Lung (tissue), 12 donors: ENCODE results near the gene B3GNT7. TPM values are rescaled to one million over a fixed set of nuclear protein-coding genes. Genes with fewer than 3 reads are reported as not detected.

Experiments used
- ATAC-seq: fragments of 200-7000 bp; cut with Tn5 transposase; one replicate; pipeline ENCODE4 v1.9.1; 2020; ENCODE audit warnings: moderate number of reproducible peaks; ENCODE audit not compliant: insufficient read depth, low FRiP score
- DNase-seq, 3 donors: peaks; one replicate each; pipeline ENCODE4 v3.0.0-alpha.2; 2013 to 2017
- H3K27ac ChIP-seq, 2 donors: one replicate each; pipeline ENCODE4 v1.5.1; 2013; ENCODE audit warnings: mild to moderate bottlenecking in 2 of 2, moderate library complexity in 2 of 2, control low read depth in 1 of 2, inconsistent platforms in 1 of 2, low read depth in 1 of 2, low read length in 1 of 2
- H3K27me3 ChIP-seq, 3 donors: one replicate each; pipeline ENCODE4 v1.5.1; 2013; ENCODE audit warnings: low read length in 2 of 3; ENCODE audit not compliant: control insufficient read depth in 3 of 3, insufficient read depth in 3 of 3
- H3K36me3 ChIP-seq, 4 donors: one replicate each; pipeline ENCODE4 v1.5.1; 2013; ENCODE audit warnings: low read length in 4 of 4, mild to moderate bottlenecking in 1 of 4, moderate library complexity in 1 of 4; ENCODE audit not compliant: control insufficient read depth in 4 of 4, insufficient read depth in 4 of 4
- H3K4me1 ChIP-seq, 5 donors: one replicate each; pipeline ENCODE4 v1.5.1; 2013; ENCODE audit warnings: low read length in 5 of 5, mild to moderate bottlenecking in 2 of 5, moderate library complexity in 1 of 5; ENCODE audit not compliant: control insufficient read depth in 5 of 5, insufficient read depth in 5 of 5
- H3K4me3 ChIP-seq: one replicate; pipeline ENCODE4 v1.5.1; 2013; ENCODE audit warnings: mild to moderate bottlenecking, control low read depth, moderate library complexity
- H3K9ac ChIP-seq, 2 donors: one replicate each; pipeline ENCODE4 v1.5.1; 2013; ENCODE audit warnings: low read length in 2 of 2, control low read depth in 1 of 2; ENCODE audit not compliant: insufficient read depth in 1 of 2
- H3K9me3 ChIP-seq, 4 donors: one replicate each; pipeline ENCODE4 v1.5.1; 2013; ENCODE audit warnings: low read length in 3 of 4, mild to moderate bottlenecking in 1 of 4, moderate library complexity in 1 of 4; ENCODE audit not compliant: control insufficient read depth in 4 of 4, insufficient read depth in 3 of 4
- WGBS, 2 donors: extraction: QIAGEN DNeasy Blood & Tissue Kit; methylation state at CpG; one replicate each; pipeline ENCODE4 v1.1.7; 2013; 5-methylcytosine and 5-hydroxymethylcytosine counted together
- polyA plus RNA-seq, 2 donors: library from polyadenylated mRNA; stranded (reverse); fragments of 200-250 nt; gene quantifications; one replicate each; pipeline ENCODE4 v1.2.1, GENCODE V29; 2013
- total RNA-seq, 2 donors: library from RNA; depleted of rRNA in 1 of 2; stranded (reverse); fragments of >200 nt in 1 of 2; gene quantifications; one replicate each; pipeline ENCODE4 v1.2.1, GENCODE V29; 2014 to 2021
- TF ChIP-seq, protein P1 (sequence below): IDR thresholded peaks from 2 replicates; pipeline ENCODE4 v1.5.1; 2012; ENCODE audit warnings: mild to moderate bottlenecking; ENCODE audit errors: control extremely low read depth, extremely low read depth
- donor health status: control.
- donor health status: control.
- donor health status: Bipolar disorder and iron deficiency.
- donor health status: healthy.
- donor health status: DM: yes; HTN: yes; CAD: no.

The B3GNT7 gene
- total and polyA plus RNA-seq, 4 donors, result 18.9 to 73.7 (median 27.5) TPM

GRCh38 chr2:231385429-231385828 lies 10.1 kb upstream of the B3GNT7 start:
- ATAC-seq (no peak), DNase-seq (no peak)
- H3K36me3 ChIP-seq, result no peaks in the 10 kb centered on the region
- TF ChIP-seq, protein P1, sequence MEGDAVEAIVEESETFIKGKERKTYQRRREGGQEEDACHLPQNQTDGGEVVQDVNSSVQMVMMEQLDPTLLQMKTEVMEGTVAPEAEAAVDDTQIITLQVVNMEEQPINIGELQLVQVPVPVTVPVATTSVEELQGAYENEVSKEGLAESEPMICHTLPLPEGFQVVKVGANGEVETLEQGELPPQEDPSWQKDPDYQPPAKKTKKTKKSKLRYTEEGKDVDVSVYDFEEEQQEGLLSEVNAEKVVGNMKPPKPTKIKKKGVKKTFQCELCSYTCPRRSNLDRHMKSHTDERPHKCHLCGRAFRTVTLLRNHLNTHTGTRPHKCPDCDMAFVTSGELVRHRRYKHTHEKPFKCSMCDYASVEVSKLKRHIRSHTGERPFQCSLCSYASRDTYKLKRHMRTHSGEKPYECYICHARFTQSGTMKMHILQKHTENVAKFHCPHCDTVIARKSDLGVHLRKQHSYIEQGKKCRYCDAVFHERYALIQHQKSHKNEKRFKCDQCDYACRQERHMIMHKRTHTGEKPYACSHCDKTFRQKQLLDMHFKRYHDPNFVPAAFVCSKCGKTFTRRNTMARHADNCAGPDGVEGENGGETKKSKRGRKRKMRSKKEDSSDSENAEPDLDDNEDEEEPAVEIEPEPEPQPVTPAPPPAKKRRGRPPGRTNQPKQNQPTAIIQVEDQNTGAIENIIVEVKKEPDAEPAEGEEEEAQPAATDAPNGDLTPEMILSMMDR, result no peak
- H3K9me3 ChIP-seq, result peaks cover 0 to 4% (median 3%) of the 10 kb centered on the region in 4 donors
- no peaks in the 10 kb centered on the region for H3K27me3 ChIP-seq
- H3K9ac ChIP-seq, result no peak overlapping the region
- no peak overlapping the region for H3K4me3 ChIP-seq
- WGBS, 2 donors, result 61 to 85% methylated on average over 4 to 5 of the region's 5 CpGs
- no peak overlapping the region for H3K27ac ChIP-seq
- peaks cover 0 to 12% (median 0%) of the 10 kb centered on the region in 5 donors for H3K4me1 ChIP-seq

GRCh38 chr2:231386446-231386845 lies 9.1 kb upstream of the B3GNT7 start:
- no peak overlapping the region for H3K27ac ChIP-seq
- whole genome bisulfite sequencing, 2 donors, result 67 to 73% methylated on average over 3 of the region's 3 CpGs
- H3K4me3 ChIP-seq, result no peak overlapping the region
- no peak for DNase-seq
- no peaks in the 10 kb centered on the region for H3K36me3 ChIP-seq
- TF ChIP-seq, protein P1, result no peak
- ATAC-seq, result no peak
- peaks cover 0 to 4% (median 3%) of the 10 kb centered on the region in 4 donors for H3K9me3 ChIP-seq
- H3K4me1 ChIP-seq, result peaks cover 0 to 15% (median 0%) of the 10 kb centered on the region in 5 donors
- H3K9ac ChIP-seq, result no peak overlapping the region
- H3K27me3 ChIP-seq, result no peaks in the 10 kb centered on the region

DNA sequence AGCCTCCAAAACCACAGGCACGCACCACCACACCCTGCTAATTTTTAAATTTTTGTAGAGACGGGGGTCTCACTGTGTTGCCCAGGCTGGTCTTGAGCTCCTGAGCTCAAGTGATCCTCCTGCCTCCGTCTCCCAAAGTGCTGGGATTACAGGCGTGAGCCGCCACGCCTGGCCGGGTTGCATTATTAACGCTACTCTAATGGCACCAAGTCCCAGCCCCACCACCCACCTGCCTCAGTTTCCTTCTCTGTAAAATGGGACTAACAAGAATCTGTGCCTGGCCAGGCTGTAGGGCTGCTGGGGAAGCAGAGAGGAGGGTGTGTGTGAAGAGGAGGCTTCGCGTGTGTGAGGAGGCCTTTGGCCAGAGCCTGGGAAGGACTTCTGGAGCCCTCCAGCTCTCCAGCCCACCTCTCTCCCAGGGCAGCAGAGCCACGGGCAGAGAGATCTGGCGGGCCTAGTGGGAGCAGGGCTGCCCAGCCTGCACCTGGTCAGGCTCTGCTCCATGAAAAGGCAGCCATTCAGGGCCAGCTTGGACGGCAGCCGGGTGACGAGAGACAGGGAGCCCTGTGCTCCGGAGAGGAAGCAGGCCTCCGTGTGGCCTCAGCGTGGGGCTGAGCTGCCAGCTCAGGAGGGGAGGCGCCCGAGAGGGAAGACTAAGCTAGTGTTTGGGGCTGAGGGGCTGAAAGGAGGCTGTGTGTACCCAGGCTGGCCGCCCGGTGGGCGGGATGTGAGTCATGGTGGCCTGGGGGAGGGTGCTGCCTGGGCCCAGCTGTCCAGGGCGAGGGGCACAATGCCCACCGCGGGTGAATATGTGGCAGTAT lies 7.4 kb upstream of the B3GNT7 start:
- ATAC-seq (peak; percentile 60), DNase-seq (peak; percentile 43 to 60 (median 48))
- no peaks in the 10 kb centered on the region for H3K27me3 ChIP-seq
- no peaks in the 10 kb centered on the region for H3K36me3 ChIP-seq
- H3K9me3 ChIP-seq, result peaks cover 0 to 4% (median 3%) of the 10 kb centered on the region in 4 donors
- no peak overlapping the region for H3K27ac ChIP-seq
- H3K4me3 ChIP-seq, result no peak overlapping the region
- no peak overlapping the region for H3K9ac ChIP-seq
- 57 to 66% methylated on average over 26 of the region's 26 CpGs for WGBS, 2 donors
- H3K4me1 ChIP-seq, result peaks cover 0 to 15% (median 0%) of the 10 kb centered on the region in 5 donors
- TF ChIP-seq, protein P1, result no peak
